ENCODE measurements around the gene RETREG1.
"Not testable (repeated sequence)": the region's sequence is repeated elsewhere in the genome, so short reads cannot be mapped to it uniquely, and the experiment has no call there.

RETREG1 gene

GRCh38 chr5:16550316-16550952 is 66.4 kb downstream of the RETREG1 start:
- Histone ChIP-seq H3K4me1 (ENCODE audit: control insufficient read depth, insufficient read depth, low read length, poor library complexity, severe bottlenecking) (no peaks in the 10 kb centered on the region), H3K36me3 (ENCODE audit: control insufficient read depth, insufficient read depth, low read length) (no peaks in the 10 kb centered on the region)
- WGBS, 2 experiments (ENCODE audit: insufficient coverage in 2 of 2) = 70 to 93% methylated on average over 3 to 4 of the region's 7 CpGs

GRCh38 chr5:16549491-16550206 is 67.1 kb downstream of the RETREG1 start:
- Histone ChIP-seq H3K36me3 (ENCODE audit: control insufficient read depth, insufficient read depth, low read length) (no peaks in the 10 kb centered on the region), H3K4me3 (ENCODE audit: extremely low read depth, insufficient read depth, low read length, poor library complexity, severe bottlenecking) (no peak overlapping the region)
- WGBS, 2 experiments (ENCODE audit: insufficient coverage in 2 of 2) = 100% methylated on average over 1 of the region's 5 CpGs

More at GRCh38 chr5:16550316-16550952, 66.4 kb downstream of the RETREG1 start:
- Histone ChIP-seq H3K4me3 (ENCODE audit: extremely low read depth, insufficient read depth, low read length, poor library complexity, severe bottlenecking) (no peak overlapping the region), H3K27ac (ENCODE audit: low read depth, low read length, severe bottlenecking) (no peak overlapping the region), H3K9me3 (ENCODE audit: control insufficient read depth, low read length) (no peaks in the 10 kb centered on the region)

GRCh38 chr5:16548812-16549211 is 68.0 kb downstream of the RETREG1 start:
- Histone ChIP-seq H3K4me3 (ENCODE audit: extremely low read depth, insufficient read depth, low read length, poor library complexity, severe bottlenecking) (no peak overlapping the region), H3K9me3 (ENCODE audit: control insufficient read depth, low read length) (no peaks in the 10 kb centered on the region), H3K4me1 (ENCODE audit: control insufficient read depth, insufficient read depth, low read length, poor library complexity, severe bottlenecking) (no peaks in the 10 kb centered on the region), H3K27ac (ENCODE audit: low read depth, low read length, severe bottlenecking) (no peak overlapping the region), H3K36me3 (ENCODE audit: control insufficient read depth, insufficient read depth, low read length) (no peaks in the 10 kb centered on the region)
- WGBS, 2 experiments (ENCODE audit: insufficient coverage in 2 of 2) = 79% methylated on average over 2 of the region's 3 CpGs; no CpG with 5 or more reads in 1 of the 2 experiments

More at GRCh38 chr5:16549491-16550206, 67.1 kb downstream of the RETREG1 start:
- H3K27ac ChIP-seq (ENCODE audit: low read depth, low read length, severe bottlenecking) = no peak overlapping the region
- H3K4me1 ChIP-seq (ENCODE audit: control insufficient read depth, insufficient read depth, low read length, poor library complexity, severe bottlenecking) = no peaks in the 10 kb centered on the region
- H3K9me3 ChIP-seq (ENCODE audit: control insufficient read depth, low read length) = no peaks in the 10 kb centered on the region

GRCh38 chr5:16548115-16548514 is 68.7 kb downstream of the RETREG1 start:
- Histone ChIP-seq H3K36me3 (ENCODE audit: control insufficient read depth, insufficient read depth, low read length) (no peaks in the 10 kb centered on the region), H3K27ac (ENCODE audit: low read depth, low read length, severe bottlenecking) (no peak overlapping the region), H3K4me3 (ENCODE audit: extremely low read depth, insufficient read depth, low read length, poor library complexity, severe bottlenecking) (no peak overlapping the region), H3K4me1 (ENCODE audit: control insufficient read depth, insufficient read depth, low read length, poor library complexity, severe bottlenecking) (no peaks in the 10 kb centered on the region), H3K9me3 (ENCODE audit: control insufficient read depth, low read length) (no peaks in the 10 kb centered on the region)
- 80% methylated on average over 1 of the region's 2 CpGs; no CpG with 5 or more reads in 1 of the 2 experiments for WGBS, 2 experiments (ENCODE audit: insufficient coverage in 2 of 2)

- Histone ChIP-seq H3K4me3 (ENCODE audit: extremely low read depth, insufficient read depth, low read length, poor library complexity, severe bottlenecking) (no peak overlapping the region), H3K27ac (ENCODE audit: low read depth, low read length, severe bottlenecking) (no peak overlapping the region), H3K9me3 (ENCODE audit: control insufficient read depth, low read length) (no peaks in the 10 kb centered on the region), H3K4me1 (ENCODE audit: control insufficient read depth, insufficient read depth, low read length, poor library complexity, severe bottlenecking) (no peaks in the 10 kb centered on the region), H3K36me3 (ENCODE audit: control insufficient read depth, insufficient read depth, low read length) (no peaks in the 10 kb centered on the region)
- 71 to 91% methylated on average over 2 to 4 of the region's 8 CpGs for WGBS, 2 experiments (ENCODE audit: insufficient coverage in 2 of 2)
These were observed 69.5 kb downstream of the RETREG1 start for GRCh38 chr5:16547200-16547842.

GRCh38 chr5:16546732-16547131 is 70.1 kb downstream of the RETREG1 start:
- Histone ChIP-seq H3K27ac (ENCODE audit: low read depth, low read length, severe bottlenecking) (no peak overlapping the region), H3K4me3 (ENCODE audit: extremely low read depth, insufficient read depth, low read length, poor library complexity, severe bottlenecking) (no peak overlapping the region), H3K4me1 (ENCODE audit: control insufficient read depth, insufficient read depth, low read length, poor library complexity, severe bottlenecking) (no peaks in the 10 kb centered on the region), H3K36me3 (ENCODE audit: control insufficient read depth, insufficient read depth, low read length) (no peaks in the 10 kb centered on the region), H3K9me3 (ENCODE audit: control insufficient read depth, low read length) (no peaks in the 10 kb centered on the region)
- WGBS, 2 experiments (ENCODE audit: insufficient coverage in 2 of 2) = 74% methylated on average over 4 of the region's 4 CpGs

GRCh38 chr5:16544607-16545374 is 72.0 kb downstream of the RETREG1 start:
- Histone ChIP-seq H3K4me3 (ENCODE audit: extremely low read depth, insufficient read depth, low read length, poor library complexity, severe bottlenecking) (no peak overlapping the region), H3K36me3 (ENCODE audit: control insufficient read depth, insufficient read depth, low read length) (no peaks in the 10 kb centered on the region), H3K4me1 (ENCODE audit: control insufficient read depth, insufficient read depth, low read length, poor library complexity, severe bottlenecking) (no peaks in the 10 kb centered on the region), H3K27ac (ENCODE audit: low read depth, low read length, severe bottlenecking) (no peak overlapping the region), H3K9me3 (ENCODE audit: control insufficient read depth, low read length) (no peaks in the 10 kb centered on the region)
- WGBS, 2 experiments (ENCODE audit: insufficient coverage in 2 of 2) = 95% methylated on average over 3 of the region's 4 CpGs; no CpG with 5 or more reads in 1 of the 2 experiments

- WGBS, 2 experiments (ENCODE audit: insufficient coverage in 2 of 2) = 91 to 97% methylated on average over 4 to 5 of the region's 7 CpGs
- H3K4me3 ChIP-seq (ENCODE audit: extremely low read depth, insufficient read depth, low read length, poor library complexity, severe bottlenecking); H3K27ac ChIP-seq (ENCODE audit: low read depth, low read length, severe bottlenecking); H3K4me1 ChIP-seq (ENCODE audit: control insufficient read depth, insufficient read depth, low read length, poor library complexity, severe bottlenecking); H3K9me3 ChIP-seq (ENCODE audit: control insufficient read depth, low read length); H3K36me3 ChIP-seq (ENCODE audit: control insufficient read depth, insufficient read depth, low read length): not testable (repeated sequence)
These were observed 73.6 kb downstream of the RETREG1 start for GRCh38 chr5:16543206-16543605.

- 89 to 93% methylated on average over 3 to 5 of the region's 6 CpGs for WGBS, 2 experiments (ENCODE audit: insufficient coverage in 2 of 2)
These were observed 74.6 kb downstream of the RETREG1 start for GRCh38 chr5:16542236-16542635.

GRCh38 chr5:16541592-16541991 is 75.2 kb downstream of the RETREG1 start:
- H3K27ac ChIP-seq (ENCODE audit: low read depth, low read length, severe bottlenecking); H3K4me1 ChIP-seq (ENCODE audit: control insufficient read depth, insufficient read depth, low read length, poor library complexity, severe bottlenecking); H3K36me3 ChIP-seq (ENCODE audit: control insufficient read depth, insufficient read depth, low read length); H3K9me3 ChIP-seq (ENCODE audit: control insufficient read depth, low read length); H3K4me3 ChIP-seq (ENCODE audit: extremely low read depth, insufficient read depth, low read length, poor library complexity, severe bottlenecking): not testable (repeated sequence)

More at GRCh38 chr5:16542236-16542635, 74.6 kb downstream of the RETREG1 start:
- Histone ChIP-seq H3K27ac (ENCODE audit: low read depth, low read length, severe bottlenecking) (no peak overlapping the region), H3K4me1 (ENCODE audit: control insufficient read depth, insufficient read depth, low read length, poor library complexity, severe bottlenecking) (no peaks in the 10 kb centered on the region), H3K36me3 (ENCODE audit: control insufficient read depth, insufficient read depth, low read length) (no peaks in the 10 kb centered on the region), H3K9me3 (ENCODE audit: control insufficient read depth, low read length) (no peaks in the 10 kb centered on the region), H3K4me3 (ENCODE audit: extremely low read depth, insufficient read depth, low read length, poor library complexity, severe bottlenecking) (no peak overlapping the region)

Data from mesodermal cell (in vitro differentiated cells).